ENCODE results near the gene PRKD2.
A peak's percentile ranks its signal among the peaks of the same experiment; 100 is the strongest.

The PRKD2 gene

GRCh38 chr19:46753420-46754155 is 36.7 kb upstream of the PRKD2 start:
- Mint-ChIP-seq H3K9me3 (no peaks in the 10 kb centered on the region), H3K4me1 (peaks cover 1% of the 10 kb centered on the region), H3K27ac (no peak overlapping the region), H3K36me3 (ENCODE audit: low read depth) (peaks cover 49% of the 10 kb centered on the region), H3K27me3 (ENCODE audit: low read depth) (no peaks in the 10 kb centered on the region), H3K4me3 (no peak overlapping the region)
- peak; percentile 19 to 33 (median 24) for TF ChIP-seq CTCF (IDR thresholded peaks at IDR 0.05; ENCODE audit: unreplicated experiment in 3 of 3)

GRCh38 chr19:46748325-46749109 is 31.6 kb upstream of the PRKD2 start:
- H3K4me3 Mint-ChIP-seq = peak overlapping the region; percentile 85 to 87 (median 85)
- H3K27me3 Mint-ChIP-seq (ENCODE audit: low read depth) = no peaks in the 10 kb centered on the region
- peak overlapping the region in 2 of 3 experiments; percentile 50 to 51 for H3K27ac Mint-ChIP-seq
- H3K36me3 Mint-ChIP-seq (ENCODE audit: low read depth) = peaks cover 28% of the 10 kb centered on the region
- peaks cover 20% of the 10 kb centered on the region for H3K4me1 Mint-ChIP-seq
- no peaks in the 10 kb centered on the region for H3K9me3 Mint-ChIP-seq
- peak; percentile 48 to 57 (median 53) for TF ChIP-seq CTCF (IDR thresholded peaks at IDR 0.05; ENCODE audit: unreplicated experiment in 3 of 3)

GRCh38 chr19:46746281-46747057 is 29.6 kb upstream of the PRKD2 start, which contains the start of gene STRN4:
Gene STRN4 (minus strand): TSS chr19:46746450. CDS start chr19:46746430, 20 bp downstream.
- H3K27ac Mint-ChIP-seq = peak within 1 kb of the TSS; percentile 81 to 91 (median 85)

GRCh38 chr19:46745521-46746280 is 28.8 kb upstream of the PRKD2 start, which contains the start of gene FKRP:
Gene FKRP (plus strand): TSS chr19:46746057. CDS start chr19:46755451, 9,394 bp downstream.
- Mint-ChIP-seq H3K9me3 (no peaks in the 10 kb centered on the region), H3K27ac (peak within 1 kb of the TSS; percentile 81 to 91 (median 85)), H3K4me3 (peak within 1 kb of the TSS; percentile 96 to 99 (median 98)), H3K27me3 (ENCODE audit: low read depth) (no peaks in the 10 kb centered on the region), H3K4me1 (peaks cover 43% of the 10 kb centered on the region), H3K36me3 (ENCODE audit: low read depth) (peaks cover 19% of the 10 kb centered on the region)
- no peak for TF ChIP-seq CTCF (IDR thresholded peaks at IDR 0.05; ENCODE audit: unreplicated experiment in 3 of 3)

More at GRCh38 chr19:46746281-46747057, 29.6 kb upstream of the PRKD2 start, which contains the start of gene STRN4:
- Mint-ChIP-seq H3K4me1 (peaks cover 39% of the 10 kb centered on the region), H3K36me3 (ENCODE audit: low read depth) (peaks cover 22% of the 10 kb centered on the region), H3K9me3 (no peaks in the 10 kb centered on the region), H3K27me3 (ENCODE audit: low read depth) (no peaks in the 10 kb centered on the region), H3K4me3 (peak within 1 kb of the TSS; percentile 96 to 99 (median 98))
- TF ChIP-seq CTCF (IDR thresholded peaks at IDR 0.05; ENCODE audit: unreplicated experiment in 3 of 3) = no peak

GRCh38 chr19:46745030-46745429 is 28.1 kb upstream of the PRKD2 start:
- H3K27ac Mint-ChIP-seq = peak overlapping the region; percentile 59 to 91 (median 81)
- TF ChIP-seq CTCF (IDR thresholded peaks at IDR 0.05; ENCODE audit: unreplicated experiment in 3 of 3) = no peak
- H3K27me3 Mint-ChIP-seq (ENCODE audit: low read depth) = no peaks in the 10 kb centered on the region
- peaks cover 50% of the 10 kb centered on the region for H3K4me1 Mint-ChIP-seq
- peak overlapping the region; percentile 96 to 99 (median 98) for H3K4me3 Mint-ChIP-seq
- H3K36me3 Mint-ChIP-seq (ENCODE audit: low read depth) = peaks cover 18% of the 10 kb centered on the region
- H3K9me3 Mint-ChIP-seq = no peaks in the 10 kb centered on the region

Measured in nephron (organoid).